SK-N-SH treated with all-trans-retinoic acid at 6 μM for 48 hours (cell line): ENCODE data around the gene AP4S1.
A peak's percentile ranks its signal among the peaks of the same experiment; 100 is the strongest.
"Not testable (repeated sequence)": the region's sequence is repeated elsewhere in the genome, so short reads cannot be mapped to it uniquely, and the experiment has no call there.

Experiments used
- ATAC-seq: fragments of 200-7000 bp; cut with Tn5 transposase; 3 replicates; pipeline ENCODE4 v1.9.1; 2020; ENCODE audit warnings: mild to moderate bottlenecking, moderate library complexity
- ARNTL ChIP-seq: fragments of 450-650 bp; formaldehyde crosslinking; IDR thresholded peaks from 2 replicates; pipeline ENCODE4 v1.5.0; 2020; ENCODE audit warnings: low read depth, mild to moderate bottlenecking, moderate library complexity, borderline replicate concordance
- BACH2 ChIP-seq: fragments of 250-450 bp; sonication (Bioruptor Pico); IDR thresholded peaks from 2 replicates; pipeline ENCODE4 v1.9.0; 2021; ENCODE audit warnings: mild to moderate bottlenecking, borderline replicate concordance
- CREB5 ChIP-seq: fragments of 250-450 bp; sonication (Bioruptor Pico); IDR thresholded peaks from 2 replicates; pipeline ENCODE4 v1.5.1; 2020; ENCODE audit warnings: low read depth, mild to moderate bottlenecking, moderate library complexity
- CSDC2 ChIP-seq: fragments of 250-450 bp; sonication (Bioruptor Pico); IDR thresholded peaks from 2 replicates; pipeline ENCODE4 v1.5.0; 2020; ENCODE audit warnings: mild to moderate bottlenecking, moderate library complexity
- CSRNP3 ChIP-seq: fragments of 250-450 bp; sonication (Bioruptor Pico); IDR thresholded peaks from 2 replicates; pipeline ENCODE4 v1.5.1; 2021; ENCODE audit warnings: mild to moderate bottlenecking, moderate library complexity
- ESRRG ChIP-seq: fragments of 250-450 bp; sonication (Bioruptor Pico); IDR thresholded peaks from 2 replicates; pipeline ENCODE4 v1.6.1; 2021; ENCODE audit warnings: mild to moderate bottlenecking
- GLIS3 ChIP-seq: fragments of 250-450 bp; sonication (Bioruptor Pico); IDR thresholded peaks from 2 replicates; pipeline ENCODE4 v1.5.0; 2020; ENCODE audit warnings: mild to moderate bottlenecking, moderate library complexity
- ISL1 ChIP-seq: fragments of 250-450 bp; sonication (Bioruptor Pico); IDR thresholded peaks from 2 replicates; pipeline ENCODE4 v2.1.2; 2022; ENCODE audit warnings: mild to moderate bottlenecking, moderate library complexity
- POU6F1 ChIP-seq: fragments of 250-450 bp; sonication (Bioruptor Pico); IDR thresholded peaks from 2 replicates; pipeline ENCODE4 v1.8.0; 2021; ENCODE audit warnings: low read depth, mild to moderate bottlenecking, moderate library complexity, borderline replicate concordance
- PPARA ChIP-seq: fragments of 250-450 bp; sonication (Bioruptor Pico); IDR thresholded peaks from 2 replicates; pipeline ENCODE4 v1.5.0; 2020; ENCODE audit warnings: mild to moderate bottlenecking, borderline replicate concordance
- RARB ChIP-seq: fragments of 250-450 bp; sonication (Bioruptor Pico); IDR thresholded peaks from 2 replicates; pipeline ENCODE4 v1.8.0; 2021; ENCODE audit warnings: mild to moderate bottlenecking, moderate library complexity
- TOX ChIP-seq: fragments of 250-450 bp; sonication (Bioruptor Pico); IDR thresholded peaks from 2 replicates; pipeline ENCODE4 v1.8.0; 2021; ENCODE audit warnings: mild to moderate bottlenecking, moderate library complexity, borderline replicate concordance
- ZC3H10 ChIP-seq: fragments of 250-450 bp; sonication (Bioruptor Pico); IDR thresholded peaks from 2 replicates; pipeline ENCODE4 v1.5.1; 2021; ENCODE audit warnings: mild to moderate bottlenecking, moderate library complexity
- ZNF70 ChIP-seq: fragments of 450-650 bp; formaldehyde crosslinking; IDR thresholded peaks from 2 replicates; pipeline ENCODE4 v1.5.0; 2020; ENCODE audit warnings: mild to moderate bottlenecking, moderate library complexity
- ZNF8 ChIP-seq: fragments of 450-650 bp; formaldehyde crosslinking; IDR thresholded peaks from 2 replicates; pipeline ENCODE4 v1.5.0; 2020; ENCODE audit warnings: mild to moderate bottlenecking, moderate library complexity
- TF ChIP-seq, protein P1 (sequence below): fragments of 250-450 bp; sonication (Bioruptor Pico); IDR thresholded peaks from 2 replicates; pipeline ENCODE4 v1.5.0; 2020; ENCODE audit warnings: mild to moderate bottlenecking, moderate library complexity
- TF ChIP-seq, protein P2 (sequence below): fragments of 250-450 bp; sonication (Bioruptor Pico); IDR thresholded peaks from 2 replicates; pipeline ENCODE4 v1.8.0; 2020; ENCODE audit warnings: mild to moderate bottlenecking, moderate library complexity, borderline replicate concordance

Gene AP4S1

GRCh38 chr14:31085027-31085426 is 59.6 kb downstream of the AP4S1 start:
- ATAC-seq, result no peak
- TF ChIP-seq ZNF70 (no peak), RARB (CRISPR knock-in tag) (no peak), ZNF8 (CRISPR knock-in tag) (no peak), CREB5 (CRISPR knock-in tag) (no peak), CSDC2 (CRISPR knock-in tag) (no peak), POU6F1 (CRISPR knock-in tag) (no peak), ESRRG (CRISPR knock-in tag) (no peak), GLIS3 (CRISPR knock-in tag) (no peak)
- TF ChIP-seq, protein P1, sequence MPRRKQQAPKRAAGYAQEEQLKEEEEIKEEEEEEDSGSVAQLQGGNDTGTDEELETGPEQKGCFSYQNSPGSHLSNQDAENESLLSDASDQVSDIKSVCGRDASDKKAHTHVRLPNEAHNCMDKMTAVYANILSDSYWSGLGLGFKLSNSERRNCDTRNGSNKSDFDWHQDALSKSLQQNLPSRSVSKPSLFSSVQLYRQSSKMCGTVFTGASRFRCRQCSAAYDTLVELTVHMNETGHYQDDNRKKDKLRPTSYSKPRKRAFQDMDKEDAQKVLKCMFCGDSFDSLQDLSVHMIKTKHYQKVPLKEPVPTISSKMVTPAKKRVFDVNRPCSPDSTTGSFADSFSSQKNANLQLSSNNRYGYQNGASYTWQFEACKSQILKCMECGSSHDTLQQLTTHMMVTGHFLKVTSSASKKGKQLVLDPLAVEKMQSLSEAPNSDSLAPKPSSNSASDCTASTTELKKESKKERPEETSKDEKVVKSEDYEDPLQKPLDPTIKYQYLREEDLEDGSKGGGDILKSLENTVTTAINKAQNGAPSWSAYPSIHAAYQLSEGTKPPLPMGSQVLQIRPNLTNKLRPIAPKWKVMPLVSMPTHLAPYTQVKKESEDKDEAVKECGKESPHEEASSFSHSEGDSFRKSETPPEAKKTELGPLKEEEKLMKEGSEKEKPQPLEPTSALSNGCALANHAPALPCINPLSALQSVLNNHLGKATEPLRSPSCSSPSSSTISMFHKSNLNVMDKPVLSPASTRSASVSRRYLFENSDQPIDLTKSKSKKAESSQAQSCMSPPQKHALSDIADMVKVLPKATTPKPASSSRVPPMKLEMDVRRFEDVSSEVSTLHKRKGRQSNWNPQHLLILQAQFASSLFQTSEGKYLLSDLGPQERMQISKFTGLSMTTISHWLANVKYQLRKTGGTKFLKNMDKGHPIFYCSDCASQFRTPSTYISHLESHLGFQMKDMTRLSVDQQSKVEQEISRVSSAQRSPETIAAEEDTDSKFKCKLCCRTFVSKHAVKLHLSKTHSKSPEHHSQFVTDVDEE, result no peak

- not testable (repeated sequence) for ATAC-seq
These were observed 61.0 kb downstream of the AP4S1 start for GRCh38 chr14:31086466-31086865.

GRCh38 chr14:31090883-31091764 is 65.7 kb downstream of the AP4S1 start:
- TF ChIP-seq TOX (CRISPR knock-in tag) (no peak), ZNF8 (CRISPR knock-in tag) (no peak), ISL1 (CRISPR knock-in tag) (no peak), CSRNP3 (CRISPR knock-in tag) (no peak), BACH2 (CRISPR knock-in tag) (no peak), ZNF70 (no peak), PPARA (CRISPR knock-in tag) (no peak)
- TF ChIP-seq, all 23 proteins: peak for 0
- peak; percentile 76 for ATAC-seq

GRCh38 chr14:31092160-31092708 is 66.8 kb downstream of the AP4S1 start:
- no peak for TF ChIP-seq ZC3H10
- TF ChIP-seq ISL1 (CRISPR knock-in tag), result no peak
- TF ChIP-seq, protein P2, sequence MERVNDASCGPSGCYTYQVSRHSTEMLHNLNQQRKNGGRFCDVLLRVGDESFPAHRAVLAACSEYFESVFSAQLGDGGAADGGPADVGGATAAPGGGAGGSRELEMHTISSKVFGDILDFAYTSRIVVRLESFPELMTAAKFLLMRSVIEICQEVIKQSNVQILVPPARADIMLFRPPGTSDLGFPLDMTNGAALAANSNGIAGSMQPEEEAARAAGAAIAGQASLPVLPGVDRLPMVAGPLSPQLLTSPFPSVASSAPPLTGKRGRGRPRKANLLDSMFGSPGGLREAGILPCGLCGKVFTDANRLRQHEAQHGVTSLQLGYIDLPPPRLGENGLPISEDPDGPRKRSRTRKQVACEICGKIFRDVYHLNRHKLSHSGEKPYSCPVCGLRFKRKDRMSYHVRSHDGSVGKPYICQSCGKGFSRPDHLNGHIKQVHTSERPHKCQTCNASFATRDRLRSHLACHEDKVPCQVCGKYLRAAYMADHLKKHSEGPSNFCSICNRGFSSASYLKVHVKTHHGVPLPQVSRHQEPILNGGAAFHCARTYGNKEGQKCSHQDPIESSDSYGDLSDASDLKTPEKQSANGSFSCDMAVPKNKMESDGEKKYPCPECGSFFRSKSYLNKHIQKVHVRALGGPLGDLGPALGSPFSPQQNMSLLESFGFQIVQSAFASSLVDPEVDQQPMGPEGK, result no peak
- no peak for TF ChIP-seq ARNTL (CRISPR knock-in tag)
- TF ChIP-seq, protein P1, result no peak
- no peak for TF ChIP-seq ZNF70
- TF ChIP-seq GLIS3 (CRISPR knock-in tag), result no peak
- ATAC-seq, result no peak

GRCh38 chr14:31093884-31094839 is 68.7 kb downstream of the AP4S1 start:
- not testable (repeated sequence) for ATAC-seq

GRCh38 chr14:31095817-31096216 is 70.4 kb downstream of the AP4S1 start:
- ATAC-seq, result not testable (repeated sequence)
